Left ventricle myocardium inferior (tissue), 1 donor: Measurements from ENCODE around the gene SMIM10L1. TPM values are rescaled to one million over a fixed set of nuclear protein-coding genes. Genes with fewer than 3 reads are reported as not detected.

Experiments
- DNase-seq: peaks from one replicate; pipeline ENCODE4 v3.0.0-alpha.2; 2020
- H3K27ac ChIP-seq: fragments of 200-600 bp; replicated peaks from 2 replicates; pipeline ENCODE4 v1.8.0; 2021
- H3K27me3 ChIP-seq: fragments of 200-600 bp; 2 replicates; pipeline ENCODE4 v1.8.0; 2021; ENCODE audit warnings: low read depth
- H3K36me3 ChIP-seq: fragments of 200-600 bp; 2 replicates; pipeline ENCODE4 v1.8.0; 2021
- H3K4me1 ChIP-seq: fragments of 200-600 bp; 2 replicates; pipeline ENCODE4 v1.8.0; 2021
- H3K4me3 ChIP-seq: fragments of 200-600 bp; 2 replicates; pipeline ENCODE4 v1.8.0; 2021; ENCODE audit warnings: mild to moderate bottlenecking, moderate library complexity
- H3K9me3 ChIP-seq: fragments of 200-600 bp; replicated peaks from 2 replicates; pipeline ENCODE4 v1.8.0; 2021
- CTCF ChIP-seq: fragments of 200-600 bp; IDR thresholded peaks from 2 replicates; pipeline ENCODE4 v1.8.0; 2021; ENCODE audit warnings: antibody characterized with exemption, mild to moderate bottlenecking, borderline replicate concordance
- intact Hi-C: fragments of 100-400 bp; cut with micrococcal nuclease; formaldehyde crosslinking; loops from one replicate; pipeline ENCODE4 v1.11.0; 2022
- total RNA-seq: library from RNA; stranded (reverse); fragmentation: NEBNext Ultra II Directional; extraction: Animal tissue kit (Norgen Biotek cat#: 25700); gene quantifications from one replicate; pipeline ENCODE4 v1.2.1, GENCODE V29; 2021
- donor health status: DM: no; HTN: yes; CAD: no; lungs with severe emphysema.

The SMIM10L1 gene
- total RNA-seq, 1 donor from 2014 or later: 17.2 TPM

- Histone ChIP-seq H3K4me1 (peaks cover 36% of the 10 kb centered on the region), H3K36me3 (no peaks in the 10 kb centered on the region), H3K27ac (no peak within 1 kb of the TSS), H3K27me3 (no peaks in the 10 kb centered on the region), H3K9me3 (no peaks in the 10 kb centered on the region), H3K4me3 (no peak within 1 kb of the TSS)
- no peak for TF ChIP-seq CTCF
- no peak for DNase-seq
- intact Hi-C loops: no loop called here
Observed at GRCh38 chr12:11134305-11134704, 36.7 kb upstream of the SMIM10L1 start, which contains the start of gene TAS2R30. Gene TAS2R30, minus strand, starts transcription at chr12:11134644. Its CDS starts 400 bp downstream, at chr12:11134244.

GRCh38 chr12:11136075-11136474, 34.9 kb upstream of the SMIM10L1 start:
- intact Hi-C loops: no loop called here
- no peaks in the 10 kb centered on the region for H3K27me3 ChIP-seq
- no peak overlapping the region for H3K27ac ChIP-seq
- H3K36me3 ChIP-seq: no peaks in the 10 kb centered on the region
- H3K9me3 ChIP-seq: no peaks in the 10 kb centered on the region
- no peak overlapping the region for H3K4me3 ChIP-seq
- DNase-seq: no peak
- no peak for TF ChIP-seq CTCF
- peaks cover 26% of the 10 kb centered on the region for H3K4me1 ChIP-seq

GRCh38 chr12:11143352-11143751, 27.6 kb upstream of the SMIM10L1 start:
- Histone ChIP-seq H3K36me3 (peaks cover 7% of the 10 kb centered on the region), H3K4me3 (no peak overlapping the region), H3K27me3 (no peaks in the 10 kb centered on the region), H3K27ac (no peak overlapping the region), H3K4me1 (no peaks in the 10 kb centered on the region), H3K9me3 (peaks cover 28% of the 10 kb centered on the region)
- intact Hi-C loops: no loop called here
- no peak for TF ChIP-seq CTCF
- DNase-seq: no peak

GRCh38 chr12:11144297-11144696, 26.7 kb upstream of the SMIM10L1 start:
- Histone ChIP-seq H3K9me3 (peaks cover 28% of the 10 kb centered on the region), H3K4me3 (no peak overlapping the region), H3K4me1 (no peaks in the 10 kb centered on the region), H3K36me3 (peaks cover 7% of the 10 kb centered on the region), H3K27me3 (no peaks in the 10 kb centered on the region), H3K27ac (no peak overlapping the region)
- no peak for DNase-seq
- intact Hi-C loops: no loop called here
- TF ChIP-seq CTCF: no peak

- H3K4me1 ChIP-seq: peaks cover 4% of the 10 kb centered on the region
- H3K36me3 ChIP-seq: peaks cover 3% of the 10 kb centered on the region
- no peak for DNase-seq
- intact Hi-C loops: no loop called here
- peaks cover 28% of the 10 kb centered on the region for H3K9me3 ChIP-seq
- H3K27me3 ChIP-seq: no peaks in the 10 kb centered on the region
- no peak overlapping the region for H3K27ac ChIP-seq
- no peak overlapping the region for H3K4me3 ChIP-seq
- no peak for TF ChIP-seq CTCF
Observed at GRCh38 chr12:11147420-11147819, 23.6 kb upstream of the SMIM10L1 start.

- peaks cover 14% of the 10 kb centered on the region for H3K9me3 ChIP-seq
- intact Hi-C loops: no loop called here
- no peaks in the 10 kb centered on the region for H3K36me3 ChIP-seq
- no peak for TF ChIP-seq CTCF
- no peak for DNase-seq
- no peaks in the 10 kb centered on the region for H3K27me3 ChIP-seq
- H3K27ac ChIP-seq: no peak overlapping the region
- H3K4me3 ChIP-seq: no peak overlapping the region
- peaks cover 4% of the 10 kb centered on the region for H3K4me1 ChIP-seq
Observed at GRCh38 chr12:11150832-11151231, 20.2 kb upstream of the SMIM10L1 start.
